Fibroblast of lung (primary cell): ENCODE measurements around the gene MYH2.

Source experiments
- CTCF ChIP-seq, 2 donors: IDR thresholded peaks in 1 of 2; conservative IDR thresholded peaks in 1 of 2; 1 replicate in 1 of 2; 2 replicates in 1 of 2; pipeline ENCODE4 v1.5.1; 2011 to 2012; ENCODE audit warnings: low read length in 2 of 2, control low read depth in 1 of 2, inconsistent platforms in 1 of 2, low read depth in 1 of 2, mild to moderate bottlenecking in 1 of 2
- EZH2 ChIP-seq: IDR thresholded peaks from 2 replicates; pipeline ENCODE4 v1.5.1; 2012; ENCODE audit warnings: low read length, control low read depth, mild to moderate bottlenecking; ENCODE audit errors: missing control alignments

GRCh38 chr17:10523064-10523463, 26.4 kb downstream of the MYH2 start:
- no peak for TF ChIP-seq CTCF (conservative IDR thresholded peaks at IDR 0.05 in 1 of 2, IDR thresholded peaks at IDR 0.05 in 1 of 2; ENCODE audit: low read depth in 1 of 2, low read length in 2 of 2)
- no peak for TF ChIP-seq EZH2
